HG02759 (cell line): Measurements from ENCODE around the gene SLC7A8.

ENCODE experiments used
- ATAC-seq: cut with Tn5 transposase; IDR thresholded peaks from one replicate; pipeline ENCODE4 v1.9.1; 2021; ENCODE audit warnings: mild to moderate bottlenecking, moderate library complexity; ENCODE audit not compliant: unreplicated experiment

The SLC7A8 gene

GRCh38 chr14:23160924-23161522 is 22.4 kb downstream of the SLC7A8 start:
- no peak for ATAC-seq

- ATAC-seq = no peak
Observed at GRCh38 chr14:23159532-23159931, 23.9 kb downstream of the SLC7A8 start.

- no peak for ATAC-seq
Observed at GRCh38 chr14:23158779-23159178, 24.7 kb downstream of the SLC7A8 start.

- no peak for ATAC-seq
Observed at GRCh38 chr14:23154964-23155587, 28.4 kb downstream of the SLC7A8 start.

- ATAC-seq = no peak
Observed at GRCh38 chr14:23153851-23154796, 29.3 kb downstream of the SLC7A8 start.

- ATAC-seq = no peak
Observed at GRCh38 chr14:23151342-23151741, 32.1 kb downstream of the SLC7A8 start.

- ATAC-seq = no peak
Observed at GRCh38 chr14:23149745-23150144, 33.7 kb downstream of the SLC7A8 start.

GRCh38 chr14:23148591-23149249 is 34.7 kb downstream of the SLC7A8 start:
- ATAC-seq = no peak

- ATAC-seq = no peak
Observed at GRCh38 chr14:23147676-23148075, 35.8 kb downstream of the SLC7A8 start.

GRCh38 chr14:23146980-23147379 is 36.5 kb downstream of the SLC7A8 start:
- no peak for ATAC-seq

GRCh38 chr14:23146351-23146910 is 37.0 kb downstream of the SLC7A8 start:
- ATAC-seq = no peak

- no peak for ATAC-seq
Observed at GRCh38 chr14:23145794-23146350, 37.6 kb downstream of the SLC7A8 start.

- no peak for ATAC-seq
Observed at GRCh38 chr14:23143911-23144310, 39.5 kb downstream of the SLC7A8 start.

- no peak for ATAC-seq
Observed at GRCh38 chr14:23142826-23143225, 40.6 kb downstream of the SLC7A8 start.

GRCh38 chr14:23141706-23142444 is 41.6 kb downstream of the SLC7A8 start:
- ATAC-seq = no peak

- ATAC-seq = no peak
Observed at GRCh38 chr14:23140371-23140770, 43.1 kb downstream of the SLC7A8 start.

- no peak for ATAC-seq
Observed at GRCh38 chr14:23139874-23140273, 43.6 kb downstream of the SLC7A8 start.

GRCh38 chr14:23137813-23138535 is 45.5 kb downstream of the SLC7A8 start:
- no peak for ATAC-seq

GRCh38 chr14:23137192-23137812 is 46.2 kb downstream of the SLC7A8 start:
- no peak for ATAC-seq
